B cell (primary cell): Measurements from ENCODE around the gene FAXC. TPM values are rescaled to one million over a fixed set of nuclear protein-coding genes. Genes with fewer than 3 reads are reported as not detected.

Experiments
- ATAC-seq: fragments of 200-7000 bp; cut with Tn5 transposase; one replicate; pipeline ENCODE4 v1.10.0; 2021; ENCODE audit warnings: low read depth, mild to moderate bottlenecking, moderate number of reproducible peaks, moderate library complexity
- CTCF ChIA-PET: fragments of 350-600 bp; sonication (Branson Sonifier 250); formaldehyde crosslinking; loops from one replicate; lab custom pipeline; 2021; ENCODE audit warnings: antibody characterized with exemption, inconsistent platforms; lab: Charles Lee
- POLR2A ChIA-PET: fragments of 350-600 bp; sonication (Branson Sonifier 250); formaldehyde crosslinking; loops from one replicate; lab custom pipeline; 2021; ENCODE audit warnings: antibody characterized with exemption; lab: Charles Lee
- DNase-seq: peaks from one replicate; pipeline ENCODE4 v3.0.0; 2013
- H2AFZ ChIP-seq: 2 replicates; pipeline ENCODE4 v1.6.1; 2012; ENCODE audit warnings: mild to moderate bottlenecking, low read depth, low read length; ENCODE audit not compliant: insufficient read depth, poor library complexity, severe bottlenecking
- H3K27ac ChIP-seq, 2 donors: 1 replicate in 1 of 2; 2 replicates in 1 of 2; pipeline ENCODE4 v1.5.1; 2012 to 2013; ENCODE audit warnings: low read length in 2 of 2, mild to moderate bottlenecking in 2 of 2, moderate library complexity in 1 of 2
- H3K27me3 ChIP-seq, 4 experiments: fragments of 200-600 bp in 1 of 4; sonication (generic) in 1 of 4; replicated peaks in 1 of 4; 1 replicate in 2 of 4; 2 replicates in 2 of 4; pipeline versions ENCODE4 v1.6.1 to v1.7.0; 2013 to 2016; ENCODE audit warnings: low read length in 3 of 4, mild to moderate bottlenecking in 2 of 4, mixed read lengths in 1 of 4, moderate library complexity in 1 of 4; ENCODE audit not compliant: insufficient read depth in 4 of 4, control insufficient read depth in 3 of 4; ENCODE audit errors: control extremely low read depth in 1 of 4
- H3K36me3 ChIP-seq, 2 experiments: replicated peaks in 1 of 2; 1 replicate in 1 of 2; 2 replicates in 1 of 2; pipeline versions ENCODE4 v1.6.1 to v1.7.1; 2013; ENCODE audit warnings: low read length in 1 of 2; ENCODE audit not compliant: insufficient read depth in 2 of 2, control insufficient read depth in 1 of 2; ENCODE audit errors: control extremely low read depth in 1 of 2, extremely low read depth in 1 of 2
- H3K4me1 ChIP-seq, 2 donors: fragments of 200-600 bp in 1 of 2; sonication (generic) in 1 of 2; 1 replicate in 1 of 2; 2 replicates in 1 of 2; pipeline versions ENCODE4 v1.5.1 to v1.6.1; 2013 to 2017; ENCODE audit warnings: low read length in 2 of 2; ENCODE audit not compliant: control insufficient read depth in 2 of 2, insufficient read depth in 2 of 2
- H3K4me2 ChIP-seq: replicated peaks from 2 replicates; pipeline ENCODE3; 2012; ENCODE audit warnings: mild to moderate bottlenecking, low read depth, low read length; ENCODE audit not compliant: poor library complexity, severe bottlenecking
- H3K4me3 ChIP-seq, 5 experiments: fragments of 200-600 bp in 1 of 5; sonication (generic) in 1 of 5; 1 replicate in 3 of 5; 2 replicates in 2 of 5; pipeline versions ENCODE4 v1.5.1 to v1.7.0; 2011 to 2016; ENCODE audit warnings: low read length in 4 of 5, mild to moderate bottlenecking in 4 of 5, low read depth in 2 of 5, control low read depth in 1 of 5, moderate library complexity in 1 of 5; ENCODE audit not compliant: insufficient read depth in 1 of 5; ENCODE audit errors: control extremely low read depth in 1 of 5, extremely low read depth in 1 of 5
- H3K79me2 ChIP-seq: fragments of 200-600 bp; sonication (generic); one replicate; pipeline ENCODE4 v1.6.0; 2016; ENCODE audit warnings: low read length; ENCODE audit not compliant: control insufficient read depth, insufficient read depth
- H3K9ac ChIP-seq: fragments of 200-600 bp; sonication (generic); 2 replicates; pipeline ENCODE4 v1.6.1; 2017; ENCODE audit warnings: mild to moderate bottlenecking, low read length, moderate library complexity
- H3K9me3 ChIP-seq, 3 donors: one replicate each; pipeline versions ENCODE4 v1.6.1 to v1.7.1; 2013; ENCODE audit warnings: low read length in 2 of 3; ENCODE audit not compliant: control insufficient read depth in 2 of 3, insufficient read depth in 1 of 3; ENCODE audit errors: control extremely low read depth in 1 of 3
- H4K20me1 ChIP-seq: 2 replicates; pipeline ENCODE4 v1.6.0; 2012; ENCODE audit warnings: mild to moderate bottlenecking, low read length; ENCODE audit not compliant: insufficient read depth, control insufficient read depth, poor library complexity, severe bottlenecking
- H3K27ac Mint-ChIP-seq: one replicate; pipeline ENCODE4 v1.8.0; 2021; ENCODE audit warnings: mixed read lengths
- H3K27me3 Mint-ChIP-seq: one replicate; pipeline ENCODE4 v1.8.0; 2021; ENCODE audit warnings: mixed read lengths
- H3K4me1 Mint-ChIP-seq: one replicate; pipeline ENCODE4 v1.8.0; 2021; ENCODE audit warnings: mixed read lengths
- H3K4me3 Mint-ChIP-seq: one replicate; pipeline ENCODE4 v1.8.0; 2021; ENCODE audit warnings: mixed read lengths
- H3K9me3 Mint-ChIP-seq: one replicate; pipeline ENCODE4 v1.8.0; 2022; ENCODE audit warnings: mixed read lengths; ENCODE audit not compliant: insufficient read depth
- CTCF ChIP-seq: fragments of 200-600 bp; IDR thresholded peaks from one replicate; pipeline ENCODE4 v1.8.0; 2022; ENCODE audit warnings: antibody characterized with exemption, mild to moderate bottlenecking
- EZH2 ChIP-seq: IDR thresholded peaks from 2 replicates; pipeline ENCODE4 v1.6.1; 2012; ENCODE audit warnings: borderline replicate concordance, low read depth, mild to moderate bottlenecking, moderate library complexity, low read length; ENCODE audit not compliant: insufficient read depth, poor library complexity, severe bottlenecking
- WGBS: methylation state at CpG from one replicate; pipeline ENCODE4 v1.1.5; 2013; ENCODE audit warnings: missing lambda C conversion rate; ENCODE audit not compliant: insufficient coverage; 5-methylcytosine and 5-hydroxymethylcytosine counted together
- intact Hi-C: fragments of 100-400 bp; cut with micrococcal nuclease; formaldehyde crosslinking; loops from one replicate; pipeline ENCODE4 v1.10.0; 2022
- polyA plus RNA-seq: library from polyadenylated mRNA; depleted of rRNA; stranded (reverse); fragments of >200 nt; gene quantifications from 2 replicates; pipeline ENCODE4 v1.2.3, GENCODE V29; 2012
- total RNA-seq, 2 donors: library from RNA; stranded (reverse); fragments of 120-200 nt in 1 of 2; gene quantifications; 1 replicate in 1 of 2; 2 replicates in 1 of 2; pipeline versions ENCODE4 v1.2.3 to v1.2.4, GENCODE V29; 2013 to 2022

The FAXC gene
- total and polyA plus RNA-seq, 2 donors (not counting 1 experiment from before 2014, with no cell fraction given), result not detected

GRCh38 chr6:99350573-99350972 is 1.1 kb upstream of the FAXC start:
- Histone ChIP-seq H3K27me3 (peaks cover 0 to 54% (median 29%) of the 10 kb centered on the region in 4 experiments), H3K4me2 (no peak overlapping the region), H4K20me1 (no peaks in the 10 kb centered on the region), H3K4me1 (peaks cover 4 to 6% of the 10 kb centered on the region in 2 donors), H3K9ac (no peak overlapping the region), H2AFZ (no peak overlapping the region), H3K79me2 (no peaks in the 10 kb centered on the region), H3K27ac (no peak overlapping the region), H3K4me3 (no peak overlapping the region), H3K9me3 (peaks cover 0 to 5% (median 0%) of the 10 kb centered on the region in 3 donors), H3K36me3 (no peaks in the 10 kb centered on the region)
- 53% methylated on average over 2 of the region's 10 CpGs for WGBS
- ChIA-PET CTCF (no interaction called here), POLR2A (no interaction called here)
- H3K4me3 Mint-ChIP-seq, result no peak overlapping the region
- H3K9me3 Mint-ChIP-seq, result no peaks in the 10 kb centered on the region
- no peak for ATAC-seq
- intact Hi-C loops, result no loop called here
- no peak for DNase-seq
- peaks cover 4% of the 10 kb centered on the region for H3K4me1 Mint-ChIP-seq
- H3K27me3 Mint-ChIP-seq, result peaks cover 69% of the 10 kb centered on the region
- H3K27ac Mint-ChIP-seq, result no peak overlapping the region
- TF ChIP-seq EZH2 (no peak), CTCF (no peak)

DNA sequence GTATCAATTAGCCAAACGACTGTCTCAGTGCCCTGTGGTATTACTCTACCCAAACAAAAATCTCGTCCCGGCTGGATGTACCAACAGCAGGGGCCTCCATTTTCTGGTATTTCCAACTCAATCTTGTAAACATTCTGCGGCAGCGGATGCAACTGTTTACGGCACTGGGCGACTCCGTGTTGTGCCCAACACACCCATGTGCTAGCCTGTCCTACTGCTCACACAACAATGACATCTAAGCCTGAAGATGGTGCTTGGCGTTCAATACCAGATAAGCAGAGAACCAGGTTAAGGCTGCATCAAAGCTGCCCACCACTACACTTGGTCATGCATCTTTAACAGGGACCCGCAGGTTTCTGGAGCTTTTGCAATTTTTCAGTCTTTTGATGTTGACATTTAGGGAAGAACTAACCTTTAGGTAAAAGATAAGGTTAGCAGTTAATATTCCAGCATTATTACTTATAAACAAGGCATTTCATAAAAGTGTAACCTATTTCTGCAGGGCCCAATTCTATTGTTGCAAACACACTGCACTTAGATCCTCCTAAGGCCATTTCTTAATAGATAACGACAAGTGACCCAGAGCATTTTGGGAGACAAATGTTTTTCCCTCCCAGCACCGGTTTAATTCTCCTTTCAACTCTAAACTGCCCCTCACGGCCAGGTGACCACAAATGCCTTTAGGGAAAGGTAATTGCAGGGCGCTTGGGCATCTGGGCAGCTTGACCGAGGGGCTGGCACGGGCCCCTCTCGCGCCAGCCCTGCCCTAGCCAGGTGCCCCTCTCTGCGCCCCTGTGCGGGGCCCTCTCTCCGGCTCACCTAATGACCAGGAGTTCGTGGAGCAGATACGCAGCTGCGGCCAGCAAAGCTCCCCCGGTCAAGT is 945 bp downstream of the FAXC start:
- Histone ChIP-seq H3K36me3 (no peaks in the 10 kb centered on the region), H3K27me3 (peaks cover 0 to 44% (median 27%) of the 10 kb centered on the region in 4 experiments), H3K4me1 (peaks cover 4 to 6% of the 10 kb centered on the region in 2 donors), H3K4me2 (no peak overlapping the region), H2AFZ (no peak overlapping the region), H3K9me3 (peaks cover 0 to 5% (median 0%) of the 10 kb centered on the region in 3 donors), H3K79me2 (no peaks in the 10 kb centered on the region), H4K20me1 (no peaks in the 10 kb centered on the region), H3K9ac (no peak overlapping the region), H3K4me3 (no peak overlapping the region), H3K27ac (no peak overlapping the region)
- H3K27me3 Mint-ChIP-seq, result peaks cover 66% of the 10 kb centered on the region
- no peak overlapping the region for H3K27ac Mint-ChIP-seq
- CTCF ChIA-PET, result no interaction called here
- peak overlapping the region; percentile 52 for H3K4me3 Mint-ChIP-seq
- no peak for DNase-seq
- 68% methylated on average over 24 of the region's 25 CpGs for WGBS
- POLR2A ChIA-PET, result no interaction called here
- no peak for ATAC-seq
- peaks cover 4% of the 10 kb centered on the region for H3K4me1 Mint-ChIP-seq
- H3K9me3 Mint-ChIP-seq, result no peaks in the 10 kb centered on the region
- TF ChIP-seq CTCF (no peak), EZH2 (no peak)
- intact Hi-C loops, result no loop called here
